ENCODE results near the gene HBS1L. TPM values are rescaled to one million over a fixed set of nuclear protein-coding genes. Genes with fewer than 3 reads are reported as not detected.

The HBS1L gene
- total RNA-seq, 1 experiment from 2014 or later = 65.1 TPM

DNA sequence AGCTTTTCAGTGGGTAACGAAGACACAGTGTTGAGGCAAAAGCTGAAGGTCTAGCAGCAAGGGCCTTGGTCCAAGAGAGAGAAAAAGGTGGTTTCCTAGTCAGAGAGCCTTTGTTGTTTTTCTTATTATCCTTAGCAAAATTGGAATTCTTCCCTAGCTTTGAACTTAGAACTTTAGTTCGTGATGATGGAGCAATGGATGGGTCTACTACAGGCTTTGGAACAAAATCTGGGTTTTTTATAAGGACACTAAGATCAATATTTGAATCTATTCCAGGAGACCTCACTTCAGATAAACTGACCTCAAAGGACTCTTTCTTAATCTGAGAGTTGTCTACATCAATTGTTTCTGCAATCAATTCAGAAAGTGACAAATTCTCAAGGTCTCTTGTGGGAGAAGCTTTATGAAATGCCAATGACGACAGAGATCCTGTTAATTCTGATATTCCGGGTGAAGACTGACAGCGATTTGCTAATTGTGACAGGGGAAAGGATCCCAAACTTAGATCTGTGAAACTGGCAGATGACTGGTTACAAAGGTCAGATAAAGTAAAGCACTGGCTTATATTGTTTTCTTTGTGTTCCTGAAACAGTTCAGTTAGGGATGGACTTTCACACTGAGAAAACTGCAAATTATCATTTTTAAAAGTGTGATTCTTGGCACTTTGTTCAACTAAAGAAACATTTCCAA is 17.7 kb downstream of the HBS1L start:
- DNase-seq (ENCODE audit: low spot score) = no peak

DNA sequence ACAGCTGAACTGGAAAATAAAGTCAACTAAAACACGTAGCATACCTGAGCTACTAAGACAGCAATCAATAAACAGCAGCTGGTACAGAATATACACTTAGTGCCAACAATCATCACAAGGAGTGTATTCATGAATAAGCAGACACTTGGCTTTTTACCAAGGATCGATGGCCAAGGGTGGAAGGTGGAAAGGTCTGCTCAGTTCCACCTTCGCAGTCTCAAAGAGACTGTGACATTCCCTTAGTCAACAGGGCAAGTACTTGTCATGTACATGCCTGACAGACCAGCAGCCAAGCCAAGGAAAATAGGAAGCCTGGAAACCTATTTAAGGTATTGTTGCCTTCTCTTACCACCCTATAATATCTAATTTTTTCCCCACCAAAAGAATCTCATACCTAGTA is 21.4 kb downstream of the HBS1L start:
- DNase-seq (ENCODE audit: low spot score) = peak; percentile 42

GRCh38 chr6:135030532-135031178 is 24.0 kb downstream of the HBS1L start:
- DNase-seq (ENCODE audit: low spot score) = no peak

- DNase-seq (ENCODE audit: low spot score) = no peak
Observed at GRCh38 chr6:135030056-135030473, 24.6 kb downstream of the HBS1L start.

DNA sequence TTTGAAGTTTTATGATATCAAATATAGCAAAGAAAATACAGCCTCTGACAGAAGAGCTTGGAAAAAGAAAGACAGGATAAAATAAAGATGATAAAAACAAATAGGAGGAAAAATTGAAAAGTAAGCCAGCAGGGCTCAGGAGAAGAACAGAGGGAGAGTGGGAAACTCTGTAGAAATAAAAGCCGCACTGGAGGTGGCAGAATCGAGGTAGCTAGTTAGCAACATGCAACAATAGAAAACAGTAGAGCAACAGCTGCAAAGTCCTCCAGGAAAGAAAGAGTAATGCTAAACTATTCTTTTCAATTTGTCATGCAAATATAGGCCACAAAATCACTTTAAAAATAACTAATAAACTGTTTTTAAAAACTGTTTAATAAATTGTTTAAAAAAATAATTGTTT is 28.8 kb downstream of the HBS1L start:
- no peak for DNase-seq (ENCODE audit: low spot score)

GRCh38 chr6:135025175-135025574 is 29.4 kb downstream of the HBS1L start:
- no peak for DNase-seq (ENCODE audit: low spot score)

DNA sequence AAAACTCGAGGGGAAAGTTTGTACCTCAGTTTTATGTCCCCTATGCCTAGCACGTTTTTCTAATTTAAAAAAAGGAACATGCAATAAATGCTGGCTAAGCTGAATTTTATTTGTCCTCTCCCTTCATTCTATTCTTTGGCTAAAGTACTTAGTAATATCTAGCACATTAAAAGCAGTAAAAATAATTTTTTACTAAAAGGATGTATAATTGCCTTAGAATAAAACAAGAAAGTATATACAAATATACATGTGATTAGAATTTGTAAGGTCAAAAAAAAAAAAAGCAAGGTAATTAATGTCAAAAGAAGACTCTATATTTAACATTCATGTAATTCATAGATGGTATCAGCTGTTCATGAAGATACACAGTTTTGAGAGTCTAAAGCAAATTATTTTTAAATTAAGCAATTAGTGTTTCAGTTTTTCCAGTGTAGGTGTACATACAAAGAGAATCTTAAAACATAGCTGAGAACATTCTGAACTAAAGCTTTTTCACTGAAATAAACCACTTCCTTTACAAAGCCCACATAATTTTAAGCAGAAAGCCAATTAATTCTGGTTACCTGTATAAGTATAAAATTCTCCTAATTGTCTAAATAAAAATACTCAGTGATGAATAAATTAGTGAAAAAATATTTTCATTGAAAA is 32.4 kb downstream of the HBS1L start:
- DNase-seq (ENCODE audit: low spot score) = no peak

- no peak for DNase-seq (ENCODE audit: low spot score)
Observed at GRCh38 chr6:135021310-135022049, 33.1 kb downstream of the HBS1L start.

- no peak for DNase-seq (ENCODE audit: low spot score)
Observed at GRCh38 chr6:135018941-135019340, 35.7 kb downstream of the HBS1L start.

- DNase-seq (ENCODE audit: low spot score) = no peak
Observed at GRCh38 chr6:135018052-135018451, 36.6 kb downstream of the HBS1L start.

DNA sequence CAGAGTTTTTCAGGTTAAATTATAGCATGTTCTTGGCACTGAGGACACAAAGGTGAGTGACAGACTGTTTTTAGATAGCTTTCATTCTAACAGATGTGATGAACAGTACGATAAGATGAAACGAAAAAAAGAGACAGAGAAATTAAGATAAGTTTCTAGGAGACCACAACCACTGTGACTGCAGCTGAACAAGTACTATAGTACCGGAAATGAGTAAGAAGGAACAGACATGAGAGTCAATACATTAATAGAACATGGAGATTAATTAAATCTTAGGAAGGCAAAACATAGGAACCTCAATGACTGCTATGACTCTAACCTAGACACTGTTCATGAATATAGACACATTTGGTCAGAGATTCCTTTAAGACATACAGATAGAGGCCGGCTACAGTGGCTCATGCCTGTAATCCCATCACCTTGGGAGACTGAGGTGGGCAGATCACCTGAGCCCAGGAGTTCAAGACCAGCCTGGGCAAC is 40.2 kb downstream of the HBS1L start:
- no peak for DNase-seq (ENCODE audit: low spot score)

- DNase-seq (ENCODE audit: low spot score) = no peak
Observed at GRCh38 chr6:135013211-135013610, 41.4 kb downstream of the HBS1L start.

DNA sequence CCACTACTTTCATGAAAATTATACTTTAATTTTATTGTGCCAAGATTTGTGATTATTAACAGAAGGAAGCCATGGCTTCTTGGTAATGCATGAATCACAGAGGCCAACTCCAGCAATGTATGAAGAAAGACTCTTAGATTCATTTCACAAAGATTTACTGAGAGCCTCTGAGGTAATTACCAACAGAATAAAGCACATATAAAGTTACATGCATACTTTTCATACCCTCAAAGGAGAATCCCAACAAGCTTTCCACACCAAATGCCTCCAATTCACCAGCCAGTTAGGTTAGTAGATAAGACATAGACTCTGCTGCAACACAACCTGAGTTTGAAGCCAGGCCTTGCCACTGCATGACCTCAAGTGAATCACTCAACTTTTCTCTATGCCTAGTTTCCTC is 41.9 kb downstream of the HBS1L start:
- no peak for DNase-seq (ENCODE audit: low spot score)

DNA sequence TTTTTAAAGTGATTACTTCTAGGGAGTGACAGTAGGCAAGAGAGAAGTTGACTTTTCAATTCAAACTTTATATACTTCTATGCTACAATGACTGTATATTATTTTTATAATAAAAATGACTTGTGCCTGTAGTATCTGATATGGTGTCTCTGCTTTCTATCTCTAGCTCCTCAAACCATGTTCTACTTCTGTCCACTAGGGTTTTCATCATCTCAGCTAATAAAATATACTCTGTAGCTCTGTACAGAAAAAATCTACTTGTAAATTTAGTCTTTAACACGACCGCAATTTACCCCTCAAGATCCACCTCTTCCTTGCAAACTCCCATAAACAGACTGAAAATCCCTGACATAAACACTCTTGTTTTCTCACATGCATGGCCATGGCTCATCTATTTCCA is 42.3 kb downstream of the HBS1L start:
- DNase-seq (ENCODE audit: low spot score) = no peak

- DNase-seq (ENCODE audit: low spot score) = peak; percentile 2
Observed at GRCh38 chr6:135008941-135009290, 45.7 kb downstream of the HBS1L start.

GRCh38 chr6:135008072-135008940 is 46.3 kb downstream of the HBS1L start:
- peak; percentile 29 for DNase-seq (ENCODE audit: low spot score)

- DNase-seq (ENCODE audit: low spot score) = no peak
Observed at GRCh38 chr6:135006386-135006914, 48.2 kb downstream of the HBS1L start.

GRCh38 chr6:135004399-135004798 is 50.2 kb downstream of the HBS1L start:
- no peak for DNase-seq (ENCODE audit: low spot score)

GRCh38 chr6:135002974-135003703 is 51.5 kb downstream of the HBS1L start:
- no peak for DNase-seq (ENCODE audit: low spot score)

DNA sequence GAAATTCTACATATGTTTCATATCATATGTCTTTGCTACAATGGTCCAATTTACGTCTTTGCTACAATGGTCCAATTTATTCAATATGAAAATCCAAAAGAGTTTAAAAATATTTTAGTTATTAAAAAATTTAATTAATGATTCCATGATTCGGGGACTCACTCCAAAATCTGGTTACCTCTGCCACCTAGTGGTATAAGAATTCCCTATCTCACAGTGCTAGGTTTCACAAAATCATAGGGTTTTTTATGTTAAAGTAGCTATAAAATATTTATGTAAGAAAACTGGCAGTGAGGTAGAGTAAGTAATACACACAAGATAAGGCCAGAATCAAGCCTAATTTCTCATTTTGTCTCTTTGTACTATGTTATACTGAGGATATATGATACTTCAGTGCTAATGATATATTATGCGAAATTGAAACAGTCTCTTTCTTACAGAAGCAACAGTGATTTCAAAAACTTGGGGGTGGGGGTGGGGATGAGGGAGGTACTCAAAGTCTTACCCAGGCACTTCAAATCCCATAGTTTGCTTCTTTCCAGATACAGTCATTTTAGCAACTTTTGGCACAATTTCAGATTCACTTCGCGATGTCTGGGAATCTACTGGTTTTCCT is 52.3 kb downstream of the HBS1L start:
- DNase-seq (ENCODE audit: low spot score) = peak; percentile 39

All from HT-29 (cell line).